Lung (tissue), 12 donors: ENCODE results near the gene GTF2E1. TPM values are rescaled to one million over a fixed set of nuclear protein-coding genes. Genes with fewer than 3 reads are reported as not detected.

ENCODE experiments used
- ATAC-seq: fragments of 200-7000 bp; cut with Tn5 transposase; one replicate; pipeline ENCODE4 v1.9.1; 2020; ENCODE audit warnings: moderate number of reproducible peaks; ENCODE audit not compliant: insufficient read depth, low FRiP score
- DNase-seq, 3 donors: peaks; one replicate each; pipeline ENCODE4 v3.0.0-alpha.2; 2013 to 2017
- H3K27ac ChIP-seq, 2 donors: one replicate each; pipeline ENCODE4 v1.5.1; 2013; ENCODE audit warnings: mild to moderate bottlenecking in 2 of 2, moderate library complexity in 2 of 2, control low read depth in 1 of 2, inconsistent platforms in 1 of 2, low read depth in 1 of 2, low read length in 1 of 2
- H3K27me3 ChIP-seq, 3 donors: one replicate each; pipeline ENCODE4 v1.5.1; 2013; ENCODE audit warnings: low read length in 2 of 3; ENCODE audit not compliant: control insufficient read depth in 3 of 3, insufficient read depth in 3 of 3
- H3K36me3 ChIP-seq, 4 donors: one replicate each; pipeline ENCODE4 v1.5.1; 2013; ENCODE audit warnings: low read length in 4 of 4, mild to moderate bottlenecking in 1 of 4, moderate library complexity in 1 of 4; ENCODE audit not compliant: control insufficient read depth in 4 of 4, insufficient read depth in 4 of 4
- H3K4me1 ChIP-seq, 5 donors: one replicate each; pipeline ENCODE4 v1.5.1; 2013; ENCODE audit warnings: low read length in 5 of 5, mild to moderate bottlenecking in 2 of 5, moderate library complexity in 1 of 5; ENCODE audit not compliant: control insufficient read depth in 5 of 5, insufficient read depth in 5 of 5
- H3K4me3 ChIP-seq: one replicate; pipeline ENCODE4 v1.5.1; 2013; ENCODE audit warnings: mild to moderate bottlenecking, control low read depth, moderate library complexity
- H3K9ac ChIP-seq, 2 donors: one replicate each; pipeline ENCODE4 v1.5.1; 2013; ENCODE audit warnings: low read length in 2 of 2, control low read depth in 1 of 2; ENCODE audit not compliant: insufficient read depth in 1 of 2
- H3K9me3 ChIP-seq, 4 donors: one replicate each; pipeline ENCODE4 v1.5.1; 2013; ENCODE audit warnings: low read length in 3 of 4, mild to moderate bottlenecking in 1 of 4, moderate library complexity in 1 of 4; ENCODE audit not compliant: control insufficient read depth in 4 of 4, insufficient read depth in 3 of 4
- WGBS, 2 donors: extraction: QIAGEN DNeasy Blood & Tissue Kit; methylation state at CpG; one replicate each; pipeline ENCODE4 v1.1.7; 2013; 5-methylcytosine and 5-hydroxymethylcytosine counted together
- polyA plus RNA-seq, 2 donors: library from polyadenylated mRNA; stranded (reverse); fragments of 200-250 nt; gene quantifications; one replicate each; pipeline ENCODE4 v1.2.1, GENCODE V29; 2013
- total RNA-seq, 2 donors: library from RNA; depleted of rRNA in 1 of 2; stranded (reverse); fragments of >200 nt in 1 of 2; gene quantifications; one replicate each; pipeline ENCODE4 v1.2.1, GENCODE V29; 2014 to 2021
- TF ChIP-seq, protein P1 (sequence below): IDR thresholded peaks from 2 replicates; pipeline ENCODE4 v1.5.1; 2012; ENCODE audit warnings: mild to moderate bottlenecking; ENCODE audit errors: control extremely low read depth, extremely low read depth
- donor health status: control.
- donor health status: control.
- donor health status: Bipolar disorder and iron deficiency.
- donor health status: healthy.
- donor health status: DM: yes; HTN: yes; CAD: no.

GTF2E1 gene
- total and polyA plus RNA-seq, 4 donors: 4.1 to 14.8 (median 10.1) TPM

DNA sequence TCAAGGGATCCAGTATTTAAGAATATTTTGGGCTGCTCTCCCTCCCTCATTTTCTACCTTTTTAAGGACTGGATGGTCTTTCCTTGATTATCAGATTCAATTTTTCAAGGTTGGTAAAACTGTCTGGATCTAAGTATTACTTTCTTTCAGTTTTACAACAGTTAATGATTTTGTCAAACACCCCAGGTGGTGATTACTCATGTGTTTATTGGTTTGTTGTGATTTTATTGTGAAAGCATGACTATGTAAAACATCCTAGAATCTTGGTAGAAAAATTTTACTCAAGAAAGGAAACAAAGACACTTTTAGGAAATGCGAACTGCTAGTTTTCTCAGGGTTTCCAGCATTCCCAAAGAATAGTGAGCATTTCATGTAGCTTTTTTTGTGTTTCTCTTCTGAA, 7.3 kb downstream of the GTF2E1 start:
- H3K4me3 ChIP-seq: no peak overlapping the region
- no peak for ATAC-seq
- DNase-seq: no peak
- H3K9me3 ChIP-seq: no peaks in the 10 kb centered on the region
- no peaks in the 10 kb centered on the region for H3K27me3 ChIP-seq
- peaks cover 0 to 7% (median 0%) of the 10 kb centered on the region in 4 donors for H3K36me3 ChIP-seq
- TF ChIP-seq, protein P1, sequence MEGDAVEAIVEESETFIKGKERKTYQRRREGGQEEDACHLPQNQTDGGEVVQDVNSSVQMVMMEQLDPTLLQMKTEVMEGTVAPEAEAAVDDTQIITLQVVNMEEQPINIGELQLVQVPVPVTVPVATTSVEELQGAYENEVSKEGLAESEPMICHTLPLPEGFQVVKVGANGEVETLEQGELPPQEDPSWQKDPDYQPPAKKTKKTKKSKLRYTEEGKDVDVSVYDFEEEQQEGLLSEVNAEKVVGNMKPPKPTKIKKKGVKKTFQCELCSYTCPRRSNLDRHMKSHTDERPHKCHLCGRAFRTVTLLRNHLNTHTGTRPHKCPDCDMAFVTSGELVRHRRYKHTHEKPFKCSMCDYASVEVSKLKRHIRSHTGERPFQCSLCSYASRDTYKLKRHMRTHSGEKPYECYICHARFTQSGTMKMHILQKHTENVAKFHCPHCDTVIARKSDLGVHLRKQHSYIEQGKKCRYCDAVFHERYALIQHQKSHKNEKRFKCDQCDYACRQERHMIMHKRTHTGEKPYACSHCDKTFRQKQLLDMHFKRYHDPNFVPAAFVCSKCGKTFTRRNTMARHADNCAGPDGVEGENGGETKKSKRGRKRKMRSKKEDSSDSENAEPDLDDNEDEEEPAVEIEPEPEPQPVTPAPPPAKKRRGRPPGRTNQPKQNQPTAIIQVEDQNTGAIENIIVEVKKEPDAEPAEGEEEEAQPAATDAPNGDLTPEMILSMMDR: no peak
- H3K9ac ChIP-seq: no peak overlapping the region
- H3K4me1 ChIP-seq: peaks cover 0 to 3% (median 0%) of the 10 kb centered on the region in 5 donors
- 95 to 98% methylated on average over 1 of the region's 1 CpG for WGBS, 2 donors
- no peak overlapping the region for H3K27ac ChIP-seq

DNA sequence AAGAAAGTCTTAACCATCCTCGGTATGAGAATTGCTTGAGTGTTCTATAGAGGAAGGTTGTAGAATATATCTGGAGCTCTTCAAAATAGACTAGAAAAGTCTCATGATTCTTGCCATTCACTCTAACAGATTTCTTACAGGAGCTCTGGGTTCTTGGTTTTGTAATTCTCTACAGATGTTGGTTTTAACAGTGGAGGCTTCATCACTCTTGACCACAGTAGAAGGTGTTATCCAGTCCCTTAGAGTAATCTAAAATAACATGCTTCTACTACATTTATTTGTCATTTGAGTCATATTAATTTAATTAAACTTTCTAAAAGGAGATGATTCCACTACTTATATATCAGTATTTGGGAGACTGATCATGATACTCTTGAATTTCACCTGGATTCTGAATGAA, 9.7 kb downstream of the GTF2E1 start:
- DNase-seq: no peak
- H3K4me1 ChIP-seq: no peaks in the 10 kb centered on the region
- H3K36me3 ChIP-seq: peaks cover 0 to 7% (median 0%) of the 10 kb centered on the region in 4 donors
- H3K9me3 ChIP-seq: no peaks in the 10 kb centered on the region
- H3K27me3 ChIP-seq: no peaks in the 10 kb centered on the region
- no peak overlapping the region for H3K4me3 ChIP-seq
- TF ChIP-seq, protein P1: no peak
- H3K27ac ChIP-seq: no peak overlapping the region
- no peak for ATAC-seq
- no peak overlapping the region for H3K9ac ChIP-seq
- 95 to 98% methylated on average over 1 of the region's 1 CpG for WGBS, 2 donors

DNA sequence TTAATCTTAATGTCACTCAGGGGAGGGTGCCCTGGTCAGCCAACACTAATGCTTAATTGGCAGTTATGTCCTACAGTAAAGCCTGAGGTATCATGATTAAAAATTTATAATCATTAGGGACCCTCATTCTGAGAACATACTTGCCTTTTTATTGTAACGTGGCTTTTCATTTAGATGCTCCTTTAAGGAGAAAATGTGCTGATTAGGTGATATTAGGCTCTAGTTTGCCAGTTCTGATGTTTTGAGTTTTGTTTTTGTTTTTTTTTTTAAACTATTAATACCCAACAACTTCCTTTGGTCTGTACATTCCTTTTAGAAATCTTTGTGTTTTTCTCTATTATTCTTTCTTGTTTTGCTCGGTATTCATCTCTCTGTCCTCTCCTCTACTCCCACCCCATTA, 10.3 kb downstream of the GTF2E1 start:
- 99 to 100% methylated on average over 2 of the region's 2 CpGs for WGBS, 2 donors
- no peaks in the 10 kb centered on the region for H3K4me1 ChIP-seq
- no peak for ATAC-seq
- TF ChIP-seq, protein P1: no peak
- no peaks in the 10 kb centered on the region for H3K9me3 ChIP-seq
- no peak for DNase-seq
- H3K9ac ChIP-seq: no peak overlapping the region
- H3K27ac ChIP-seq: no peak overlapping the region
- no peaks in the 10 kb centered on the region for H3K27me3 ChIP-seq
- H3K36me3 ChIP-seq: peaks cover 0 to 7% (median 0%) of the 10 kb centered on the region in 4 donors
- no peak overlapping the region for H3K4me3 ChIP-seq

DNA sequence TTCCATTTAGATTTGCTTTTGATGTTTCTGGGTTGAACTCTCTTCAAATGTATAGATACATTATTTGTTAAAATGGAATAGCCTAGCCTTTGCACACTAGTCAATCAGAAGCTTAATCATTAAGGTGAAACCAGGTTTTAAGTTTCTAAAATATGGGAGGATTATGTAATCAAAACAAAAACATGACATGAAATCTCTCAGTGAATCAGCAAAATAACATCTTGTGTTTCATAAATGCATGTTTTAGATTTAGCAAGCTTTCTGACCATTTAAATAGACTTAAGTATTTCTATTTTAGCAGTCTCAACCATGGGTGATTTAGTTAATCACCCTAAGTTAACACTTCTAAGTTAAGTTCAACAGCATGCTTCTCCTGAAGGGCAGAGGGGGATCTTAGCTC, 11.3 kb downstream of the GTF2E1 start:
- Histone ChIP-seq H3K36me3 (peaks cover 0 to 7% (median 0%) of the 10 kb centered on the region in 4 donors), H3K9me3 (no peaks in the 10 kb centered on the region), H3K27me3 (no peaks in the 10 kb centered on the region), H3K4me3 (no peak overlapping the region), H3K9ac (no peak overlapping the region), H3K27ac (no peak overlapping the region), H3K4me1 (no peaks in the 10 kb centered on the region)
- ATAC-seq (no peak), DNase-seq (no peak)
- TF ChIP-seq, protein P1: no peak
